Activated T-cell treated with anti-CD3 and anti-CD28 coated beads for 48 hours (primary cell): ENCODE results near the gene HDAC11.
"Not testable (repeated sequence)": the region's sequence is repeated elsewhere in the genome, so short reads cannot be mapped to it uniquely, and the experiment has no call there.

Experiments used
- DNase-seq: peaks from one replicate; pipeline ENCODE4 v3.0.0-alpha.2; 2020; ENCODE audit warnings: low read depth

The HDAC11 gene

GRCh38 chr3:13493867-13494441, 13.8 kb downstream of the HDAC11 start:
- DNase-seq, result no peak

- no peak for DNase-seq
These were observed 14.6 kb downstream of the HDAC11 start for GRCh38 chr3:13494463-13495350.

GRCh38 chr3:13495351-13495813, 15.3 kb downstream of the HDAC11 start:
- DNase-seq, result no peak

GRCh38 chr3:13495921-13496723, 16.0 kb downstream of the HDAC11 start:
- DNase-seq, result peak; percentile 63

- DNase-seq, result no peak
These were observed 16.8 kb downstream of the HDAC11 start for GRCh38 chr3:13496879-13497278.

DNA sequence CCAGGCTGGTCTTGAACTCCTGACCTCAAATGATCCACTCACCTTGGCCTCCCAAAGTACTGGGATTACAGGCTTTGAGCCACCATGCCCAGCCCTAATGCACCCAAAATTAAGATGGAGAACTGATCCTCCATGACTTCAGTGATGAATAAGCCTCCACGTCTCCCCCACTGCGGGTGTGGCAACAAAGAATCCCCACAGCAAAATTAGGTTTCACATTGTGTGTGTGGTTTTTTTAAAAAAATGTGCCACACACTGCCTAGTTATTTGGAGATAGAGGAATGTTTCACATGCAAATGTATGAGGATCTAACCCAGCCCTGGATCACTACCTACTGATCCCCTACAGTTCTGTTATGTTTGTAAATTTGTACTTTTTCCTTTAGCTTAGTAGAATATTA, 17.3 kb downstream of the HDAC11 start:
- no peak for DNase-seq

DNA sequence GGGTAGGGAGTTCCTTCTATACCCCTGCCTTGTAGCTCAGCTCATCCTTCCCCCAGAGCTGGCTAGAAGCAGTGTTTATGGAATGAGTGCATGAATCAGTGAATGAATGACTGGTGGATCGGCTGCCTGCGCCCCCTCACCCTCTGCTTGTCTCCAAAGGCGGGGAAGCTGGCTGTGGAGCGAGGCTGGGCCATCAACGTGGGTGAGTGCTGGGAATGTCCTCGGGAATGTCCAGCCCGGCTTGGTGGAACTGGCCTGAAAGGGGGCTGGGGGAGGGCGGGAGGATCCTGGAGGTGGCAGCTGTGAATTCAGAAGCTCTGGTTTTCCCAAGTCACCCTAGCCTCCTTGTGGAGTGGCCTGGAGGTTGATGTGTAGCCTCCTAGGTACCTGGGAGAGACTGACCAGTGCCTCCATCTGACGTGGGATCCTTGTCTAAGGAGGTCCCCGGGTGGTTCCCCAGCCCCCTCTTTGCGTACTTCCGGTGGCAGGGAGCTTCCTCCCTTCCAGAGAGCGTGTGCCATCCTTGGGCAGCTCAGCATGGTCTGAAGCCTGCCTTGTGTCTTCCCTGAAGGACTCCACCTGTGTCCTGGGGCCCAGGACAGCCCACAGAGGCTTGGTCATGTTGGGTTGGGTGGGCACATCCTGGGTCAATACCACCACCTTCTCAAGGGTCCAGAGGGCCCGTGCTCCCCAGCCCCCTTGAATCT, 18.4 kb downstream of the HDAC11 start:
- no peak for DNase-seq

DNA sequence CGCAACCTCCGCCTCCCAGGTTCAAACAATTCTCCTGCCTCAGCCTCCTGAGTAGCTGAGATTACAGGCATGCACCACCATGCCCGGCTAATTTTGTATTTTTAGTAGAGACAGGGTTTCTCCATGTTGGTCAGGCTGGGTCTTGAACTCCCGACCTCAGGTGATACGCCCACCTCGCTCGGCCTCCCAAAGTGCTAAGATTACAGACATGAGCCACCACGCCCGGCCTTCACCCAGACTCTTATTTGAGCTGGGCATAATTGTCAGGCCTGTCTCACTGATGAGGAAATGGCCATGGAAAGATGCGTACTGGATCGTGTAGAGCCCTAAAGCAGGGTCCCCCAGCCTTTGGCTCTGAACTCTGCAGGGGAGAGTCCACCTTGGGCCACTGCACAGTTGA, 19.1 kb downstream of the HDAC11 start:
- not testable (repeated sequence) for DNase-seq

GRCh38 chr3:13500133-13500885, 20.2 kb downstream of the HDAC11 start:
- peak; percentile 8 for DNase-seq

- no peak for DNase-seq
These were observed 20.9 kb downstream of the HDAC11 start for GRCh38 chr3:13501056-13501455.

GRCh38 chr3:13501521-13501920, 21.4 kb downstream of the HDAC11 start:
- DNase-seq, result no peak

- DNase-seq, result no peak
These were observed 22.1 kb downstream of the HDAC11 start for GRCh38 chr3:13501958-13502790.

GRCh38 chr3:13502791-13503060, 22.6 kb downstream of the HDAC11 start:
- no peak for DNase-seq

DNA sequence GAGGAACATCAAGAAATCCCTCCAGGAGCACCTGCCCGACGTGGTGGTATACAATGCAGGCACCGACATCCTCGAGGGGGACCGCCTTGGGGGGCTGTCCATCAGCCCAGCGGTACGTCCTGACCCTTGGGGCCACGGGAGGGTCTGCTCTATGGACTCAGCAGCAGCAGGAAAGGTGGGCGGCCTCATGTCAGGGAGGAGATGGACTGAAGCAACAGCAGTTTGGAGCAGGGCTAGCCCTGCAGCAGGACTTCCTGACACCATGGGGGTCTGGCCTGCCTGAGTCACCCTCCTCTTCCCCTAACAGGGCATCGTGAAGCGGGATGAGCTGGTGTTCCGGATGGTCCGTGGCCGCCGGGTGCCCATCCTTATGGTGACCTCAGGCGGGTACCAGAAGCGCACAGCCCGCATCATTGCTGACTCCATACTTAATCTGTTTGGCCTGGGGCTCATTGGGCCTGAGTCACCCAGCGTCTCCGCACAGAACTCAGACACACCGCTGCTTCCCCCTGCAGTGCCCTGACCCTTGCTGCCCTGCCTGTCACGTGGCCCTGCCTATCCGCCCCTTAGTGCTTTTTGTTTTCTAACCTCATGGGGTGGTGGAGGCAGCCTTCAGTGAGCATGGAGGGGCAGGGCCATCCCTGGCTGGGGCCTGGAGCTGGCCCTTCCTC, 24.2 kb downstream of the HDAC11 start:
- DNase-seq, result no peak

DNA sequence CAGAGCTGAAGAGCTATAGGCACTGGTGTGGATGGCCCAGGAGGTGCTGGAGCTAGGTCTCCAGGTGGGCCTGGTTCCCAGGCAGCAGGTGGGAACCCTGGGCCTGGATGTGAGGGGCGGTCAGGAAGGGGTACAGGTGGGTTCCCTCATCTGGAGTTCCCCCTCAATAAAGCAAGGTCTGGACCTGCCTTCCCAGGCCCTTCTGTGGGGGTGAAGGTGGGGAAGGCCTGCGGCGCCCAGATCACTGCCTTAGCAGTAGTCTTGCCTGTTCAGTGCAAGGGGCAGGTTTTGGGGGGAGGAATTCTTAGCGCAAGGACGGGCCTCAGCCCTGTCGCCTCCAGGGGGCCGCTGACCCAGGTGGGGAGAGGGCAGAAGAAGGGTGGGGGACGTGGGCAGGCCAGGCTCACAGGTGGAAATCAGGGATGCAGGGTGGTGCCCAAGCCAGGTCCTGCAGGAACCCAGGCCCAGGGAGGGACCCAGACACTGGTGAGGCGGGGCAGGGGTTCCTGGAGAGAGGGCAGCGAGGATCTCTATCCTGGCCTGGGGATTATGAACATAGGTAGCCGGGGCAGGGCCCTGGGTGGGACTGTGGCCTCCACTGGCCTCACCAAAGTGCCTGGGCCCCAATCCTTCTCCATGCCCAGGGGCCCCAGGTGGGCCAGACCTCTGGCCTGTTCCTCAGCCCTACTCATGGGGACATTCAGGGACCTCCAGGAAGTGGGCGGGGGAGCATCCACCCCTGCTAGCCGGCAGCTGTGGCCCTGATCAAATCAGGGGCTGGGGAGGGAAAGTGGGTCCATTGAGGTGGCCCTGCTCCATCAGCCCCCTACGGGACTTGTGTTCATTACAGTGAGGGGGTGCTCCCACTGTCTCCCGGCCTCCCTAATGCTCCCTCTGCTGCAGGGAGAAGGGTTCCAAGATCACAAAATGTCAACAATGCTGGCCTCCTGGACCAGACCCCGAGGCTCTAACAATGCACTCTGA, 25.3 kb downstream of the HDAC11 start:
- no peak for DNase-seq

- DNase-seq, result no peak
These were observed 26.1 kb downstream of the HDAC11 start for GRCh38 chr3:13506239-13506638.

DNA sequence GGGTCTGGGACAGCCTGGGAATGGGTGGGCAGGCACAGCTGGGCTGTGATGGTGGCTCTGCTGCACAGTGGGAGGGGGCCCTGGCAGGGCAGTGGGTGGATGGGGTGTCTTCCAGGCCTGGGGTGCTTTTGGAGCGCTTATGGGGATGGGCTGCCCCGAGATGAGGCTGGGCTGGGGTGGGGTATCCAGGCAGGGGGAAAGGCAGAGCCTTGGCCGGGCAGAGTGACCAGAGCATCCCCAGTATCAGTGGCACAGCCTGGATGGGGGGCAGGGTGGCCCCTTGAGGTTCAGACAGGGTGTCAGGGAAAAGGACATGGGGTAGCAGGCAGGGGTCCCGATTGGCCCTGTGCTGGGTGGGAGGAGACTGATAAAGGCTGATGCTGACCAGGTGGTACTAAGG, 26.6 kb downstream of the HDAC11 start:
- DNase-seq, result no peak

DNA sequence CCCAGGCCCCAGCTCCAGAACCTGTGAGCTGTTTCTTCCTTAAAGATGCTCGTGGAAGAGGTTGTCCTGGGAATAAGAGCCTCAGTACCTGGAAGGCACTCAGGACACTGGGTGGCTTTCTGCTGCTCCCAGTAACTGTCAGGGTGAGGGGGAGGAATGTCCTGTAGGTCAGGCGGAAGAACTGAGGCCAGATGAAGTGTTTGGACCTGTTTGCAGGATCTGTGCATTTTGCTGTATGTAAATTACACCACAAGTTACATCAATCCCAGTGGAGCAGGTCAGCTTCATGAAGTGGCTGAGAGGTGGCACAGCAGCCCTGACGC, 27.1 kb downstream of the HDAC11 start:
- no peak for DNase-seq
